ENCODE measurements around the gene ERI3. TPM values are rescaled to one million over a fixed set of nuclear protein-coding genes. Genes with fewer than 3 reads are reported as not detected.
A peak's percentile ranks its signal among the peaks of the same experiment; 100 is the strongest.
"Not testable (repeated sequence)": the region's sequence is repeated elsewhere in the genome, so short reads cannot be mapped to it uniquely, and the experiment has no call there.

Gene ERI3
- total RNA-seq, 2 experiments from 2014 or later = 35.7 to 37.0 TPM

DNA sequence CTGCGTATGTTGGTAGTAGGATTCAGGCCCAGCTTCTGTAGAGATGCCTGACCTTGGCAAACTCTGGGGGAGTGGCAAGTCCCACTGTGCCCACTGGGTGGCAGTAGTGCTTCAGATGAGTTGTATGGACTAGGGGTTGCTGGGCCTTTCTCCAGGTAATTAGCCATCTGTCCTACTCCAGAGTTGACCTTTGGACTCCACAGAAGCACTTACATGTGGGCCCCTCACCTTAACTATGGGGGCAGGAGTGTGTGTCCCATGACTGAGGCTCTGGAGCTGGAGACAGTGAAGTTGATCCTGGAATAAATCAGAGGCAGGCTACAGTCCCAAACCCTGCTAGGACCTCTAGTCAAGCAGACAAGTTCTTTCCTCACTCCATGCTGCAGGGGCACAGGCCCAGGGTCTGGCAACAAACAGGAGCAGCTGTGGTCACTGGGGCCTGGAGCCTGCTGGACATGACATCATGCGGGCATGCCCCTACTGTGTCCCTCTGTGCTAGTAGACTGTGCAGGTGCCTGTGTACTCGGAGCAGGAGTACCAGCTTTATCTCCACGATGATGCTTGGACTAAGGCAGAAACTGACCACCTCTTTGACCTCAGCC, 137.1 kb downstream of the ERI3 start:
- Mint-ChIP-seq H3K27me3 (no peaks in the 10 kb centered on the region), H3K27ac (no peak overlapping the region), H3K9me3 (no peaks in the 10 kb centered on the region), H3K4me1 (ENCODE audit: low read depth) (peaks cover 24% of the 10 kb centered on the region), H3K36me3 (peaks cover 26% of the 10 kb centered on the region), H3K4me3 (no peak overlapping the region)
- intact Hi-C loops (cut with micrococcal nuclease) = loop anchor here (1.0 kb wide), 2 partner anchors 100 to 377 kb away; no protein-coding TSS in a partner anchor
- DNase-seq = peak; percentile 84
- ChIA-PET CTCF (interaction anchor here (0.6 to 4.6 kb wide), 38 partner anchors 8 to 456 kb away, joined by 3 to 52 read pairs (median 4); partner anchors contain the start of gene TMEM53), POLR2A (interaction anchor here (0.7 to 0.9 kb wide), 2 partner anchors 136 to 414 kb away, joined by 3 read pairs; no protein-coding TSS in a partner anchor)

DNA sequence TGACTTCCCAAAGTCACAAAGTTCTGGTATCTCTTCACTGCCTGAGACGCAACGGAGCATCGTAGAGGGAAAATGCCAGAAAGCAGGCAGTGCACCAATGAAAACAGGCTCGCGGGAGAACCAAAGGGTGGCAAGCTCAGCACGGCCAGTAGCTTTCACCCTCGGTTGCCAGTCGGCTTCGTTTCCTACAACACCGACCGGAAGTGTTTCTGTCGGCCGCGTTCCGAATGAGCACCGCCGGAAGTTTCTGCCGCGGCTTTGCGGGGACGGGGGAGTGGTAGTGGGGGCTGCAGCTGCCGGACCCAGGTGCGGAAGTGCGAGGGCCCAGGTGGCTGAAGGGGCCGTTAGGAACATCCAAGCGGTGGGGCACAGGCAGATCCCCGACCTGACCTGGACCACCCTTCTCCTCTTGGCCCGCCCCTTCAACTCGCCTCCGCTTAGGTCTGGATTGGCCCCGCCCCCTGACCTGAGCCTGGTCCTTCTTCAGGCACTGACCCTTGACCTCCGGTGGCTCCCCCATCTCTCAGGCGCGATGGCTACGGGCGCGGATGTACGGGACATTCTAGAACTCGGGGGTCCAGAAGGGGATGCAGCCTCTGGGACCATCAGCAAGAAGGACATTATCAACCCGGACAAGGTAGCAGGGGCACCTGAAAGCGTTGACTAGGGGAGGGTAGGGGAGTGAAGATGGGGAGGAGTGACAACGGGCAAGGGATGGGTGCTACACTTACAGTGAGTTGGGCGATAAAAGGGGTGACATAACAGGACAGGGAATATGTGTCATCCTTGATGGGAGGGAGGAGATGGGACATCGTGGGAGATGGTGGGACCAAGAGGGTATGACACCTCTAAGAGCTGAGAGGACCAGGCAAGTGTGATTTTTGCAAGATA, 141.6 kb downstream of the ERI3 start, which contains the start of gene DMAP1:
TSS of gene DMAP1 (plus strand) at position 250 of the 891 bp plus-strand sequence. CDS start at position 533, 283 bp downstream.
- CTCF ChIA-PET = interaction anchor here (0.7 to 1.4 kb wide), 5 partner anchors 104 to 439 kb away, joined by 3 to 6 read pairs (median 3); no protein-coding TSS in a partner anchor
- POLR2A ChIA-PET = interaction anchor here (0.6 to 1.4 kb wide), 2 partner anchors 43 to 418 kb away, joined by 3 to 6 read pairs; no protein-coding TSS in a partner anchor
- intact Hi-C loops (cut with micrococcal nuclease) = loop anchor here (2.0 to 5.0 kb wide), 3 partner anchors 141 to 563 kb away; partner anchors contain the start of genes ATP6V0B, DPH2, ERI3 and KDM4A

DNA sequence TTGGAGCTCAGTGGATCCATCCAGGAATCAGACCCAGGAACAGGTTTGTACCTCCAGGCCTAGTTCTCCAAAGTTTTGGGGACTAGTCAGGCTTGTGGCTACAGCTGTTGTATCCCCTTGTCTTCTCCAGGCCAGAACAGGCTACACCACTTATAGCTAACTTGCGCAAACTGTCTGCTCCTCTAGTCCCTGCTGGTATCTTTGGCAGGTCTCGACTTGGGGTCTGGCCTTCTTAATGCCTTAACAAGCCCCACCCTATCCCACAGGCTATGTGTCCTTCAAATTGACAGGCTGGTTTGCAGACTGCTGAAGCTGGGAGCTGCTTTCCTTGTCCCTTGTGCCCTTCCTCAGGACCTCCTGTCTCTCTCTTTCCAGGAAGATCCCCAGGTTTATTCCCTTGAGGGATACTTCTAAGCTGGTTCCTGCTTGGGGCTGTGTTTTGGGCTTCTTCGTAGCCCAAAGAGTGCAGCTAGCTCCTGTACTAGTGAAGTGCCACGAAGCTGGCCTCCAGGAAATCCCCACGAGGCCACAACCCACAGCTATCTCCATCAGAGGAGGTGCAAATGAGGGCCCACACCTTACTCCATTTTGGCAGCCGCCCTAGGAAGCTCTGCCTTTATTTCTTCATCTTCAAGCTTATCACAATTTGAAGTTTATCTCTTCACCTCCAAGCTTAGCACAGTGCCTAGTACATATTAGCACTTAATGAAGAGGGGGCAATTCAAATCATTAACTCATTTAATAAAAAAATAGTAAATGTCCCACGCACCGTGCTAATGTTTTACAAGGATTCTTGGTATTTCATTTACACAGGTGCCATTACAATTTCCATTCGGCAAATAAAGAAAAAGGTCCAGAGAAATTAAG, 142.5 kb downstream of the ERI3 start:
- DNase-seq = peak; percentile 65
- Mint-ChIP-seq H3K9me3 (no peaks in the 10 kb centered on the region), H3K4me1 (ENCODE audit: low read depth) (peaks cover 32% of the 10 kb centered on the region), H3K27me3 (no peaks in the 10 kb centered on the region), H3K27ac (peak overlapping the region; percentile 90), H3K4me3 (peak overlapping the region; percentile 92), H3K36me3 (peaks cover 8% of the 10 kb centered on the region)
- POLR2A ChIA-PET = interaction anchor here (0.6 to 1.4 kb wide), 4 partner anchors 17 to 509 kb away, joined by 3 to 6 read pairs (median 3); no protein-coding TSS in a partner anchor
- intact Hi-C loops (cut with micrococcal nuclease) = loop anchor here (2.0 to 5.0 kb wide), 3 partner anchors 142 to 562 kb away; partner anchors contain the start of genes ATP6V0B, DPH2, ERI3 and KDM4A
- CTCF ChIA-PET = interaction anchor here (0.6 to 1.5 kb wide), 7 partner anchors 9 to 440 kb away, joined by 3 to 6 read pairs (median 3); no protein-coding TSS in a partner anchor

More for the DNA sequence above, 141.6 kb downstream of the ERI3 start, which contains the start of gene DMAP1:
- H3K36me3 Mint-ChIP-seq = peaks cover 11% of the 10 kb centered on the region
- H3K4me1 Mint-ChIP-seq (ENCODE audit: low read depth) = peaks cover 33% of the 10 kb centered on the region
- H3K27ac Mint-ChIP-seq = peak within 1 kb of the TSS; percentile 90
- H3K9me3 Mint-ChIP-seq = no peaks in the 10 kb centered on the region
- peak; percentile 91 for DNase-seq
- peak within 1 kb of the TSS; percentile 92 for H3K4me3 Mint-ChIP-seq
- no peaks in the 10 kb centered on the region for H3K27me3 Mint-ChIP-seq

DNA sequence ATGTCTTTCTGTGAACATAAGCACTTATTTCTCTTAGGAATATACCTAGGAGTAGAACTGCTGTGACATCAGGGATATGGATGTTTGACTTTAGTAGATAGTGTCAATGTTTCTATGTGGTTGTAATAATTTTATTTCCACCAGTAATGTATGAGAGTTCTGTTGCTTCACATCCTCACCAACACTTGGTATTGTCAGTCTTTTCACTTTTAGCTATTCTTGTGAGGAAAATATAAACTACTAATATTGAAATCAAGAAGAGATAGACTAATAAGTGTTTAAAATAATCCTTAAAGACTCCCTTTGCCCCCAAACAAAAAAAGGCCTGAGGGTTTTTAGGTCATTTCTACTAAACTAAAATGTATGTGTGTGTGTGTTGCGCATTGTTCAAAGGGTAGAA, 144.5 kb downstream of the ERI3 start:
- DNase-seq = no peak
- Mint-ChIP-seq H3K4me1 (ENCODE audit: low read depth) (peaks cover 27% of the 10 kb centered on the region), H3K4me3 (no peak overlapping the region), H3K27ac (no peak overlapping the region), H3K36me3 (peaks cover 5% of the 10 kb centered on the region), H3K27me3 (no peaks in the 10 kb centered on the region), H3K9me3 (no peaks in the 10 kb centered on the region)
- POLR2A ChIA-PET = no interaction called here
- CTCF ChIA-PET = interaction anchor here (0.8 kb wide), 1 partner anchor 163 kb away, joined by 3 read pairs; no protein-coding TSS in a partner anchor
- intact Hi-C loops (cut with micrococcal nuclease) = loop anchor here (5.0 kb wide), 1 partner anchor 238 kb away; the partner anchor contains the start of genes ATP6V0B and DPH2

DNA sequence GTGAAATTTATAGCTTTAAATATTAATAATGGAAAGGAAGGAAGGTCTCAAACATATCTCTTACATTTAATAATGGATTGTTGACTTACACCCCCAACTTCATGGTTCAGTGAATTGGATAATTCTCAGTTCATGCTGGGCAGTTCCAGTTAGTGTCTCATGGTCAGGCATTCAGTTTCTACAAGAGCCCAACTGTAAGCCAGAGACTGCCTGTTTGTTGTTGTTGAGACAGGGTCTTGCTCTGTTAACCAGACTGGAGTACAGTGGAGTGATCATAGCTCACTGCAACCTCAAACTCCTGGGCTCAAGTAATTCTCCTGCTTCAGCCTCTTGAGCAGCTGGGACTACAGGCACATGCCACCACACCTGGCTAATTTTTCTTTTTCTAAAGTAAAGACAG, 146.8 kb downstream of the ERI3 start:
- intact Hi-C loops (cut with micrococcal nuclease) = no loop called here
- ChIA-PET CTCF (interaction anchor here (3.3 kb wide), 1 partner anchor 9 kb away, joined by 13 read pairs; no protein-coding TSS in a partner anchor), POLR2A (no interaction called here)
- H3K4me1 Mint-ChIP-seq (ENCODE audit: low read depth) = peaks cover 9% of the 10 kb centered on the region
- no peaks in the 10 kb centered on the region for H3K9me3 Mint-ChIP-seq
- no peaks in the 10 kb centered on the region for H3K36me3 Mint-ChIP-seq
- peaks cover 2% of the 10 kb centered on the region for H3K27me3 Mint-ChIP-seq
- H3K4me3 Mint-ChIP-seq = no peak overlapping the region
- H3K27ac Mint-ChIP-seq = no peak overlapping the region
- DNase-seq = no peak

DNA sequence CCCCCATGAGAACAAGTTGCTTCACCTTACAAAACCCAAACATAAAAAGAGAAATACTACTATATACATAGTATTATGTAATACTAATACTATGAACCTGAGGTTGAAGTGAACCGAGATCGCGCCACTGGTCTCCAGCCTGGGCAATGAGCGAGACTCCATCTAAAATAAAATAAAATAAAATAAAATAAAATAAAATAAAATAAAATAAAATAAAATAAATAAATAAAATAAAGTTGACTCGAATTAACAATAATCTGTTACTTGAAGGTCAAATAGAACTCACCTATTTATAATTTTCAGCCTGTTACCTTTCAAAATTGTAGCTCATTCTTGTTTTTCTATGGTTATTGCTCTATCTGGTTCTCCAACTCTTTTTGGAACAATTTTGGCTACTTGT, 148.5 kb downstream of the ERI3 start:
- H3K9me3 Mint-ChIP-seq; DNase-seq; H3K4me1 Mint-ChIP-seq (ENCODE audit: low read depth); H3K27ac Mint-ChIP-seq; H3K4me3 Mint-ChIP-seq; intact Hi-C loops (cut with micrococcal nuclease); POLR2A ChIA-PET; H3K27me3 Mint-ChIP-seq; H3K36me3 Mint-ChIP-seq: not testable (repeated sequence)
- CTCF ChIA-PET = interaction anchor here (3.3 kb wide), 1 partner anchor 11 kb away, joined by 13 read pairs; no protein-coding TSS in a partner anchor

DNA sequence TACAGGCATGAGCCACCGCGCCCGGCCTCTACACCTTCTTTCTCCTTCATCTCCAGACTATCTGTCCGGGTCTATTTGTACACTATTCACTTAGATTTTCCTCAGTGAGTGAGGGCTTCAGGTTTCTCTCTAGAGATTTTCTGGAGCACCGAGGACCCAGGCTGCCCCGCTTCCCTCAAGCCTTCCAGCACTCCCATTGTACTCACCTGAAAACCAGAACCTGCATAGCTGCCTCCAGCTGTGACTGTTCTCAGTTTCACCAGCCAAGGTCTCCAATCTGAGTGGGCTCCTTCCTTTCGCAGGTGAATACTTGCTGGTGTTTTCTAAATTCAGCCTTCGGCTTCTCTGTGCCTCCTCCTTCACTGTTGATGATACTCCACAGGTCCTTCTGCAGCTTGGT, 154.7 kb downstream of the ERI3 start:
- intact Hi-C loops (cut with micrococcal nuclease) = no loop called here
- CTCF ChIA-PET = interaction anchor here (0.7 kb wide), 1 partner anchor 17 kb away, joined by 3 read pairs; no protein-coding TSS in a partner anchor
- no peak for DNase-seq
- Mint-ChIP-seq H3K27me3 (peaks cover 4% of the 10 kb centered on the region), H3K27ac (no peak overlapping the region), H3K36me3 (no peaks in the 10 kb centered on the region), H3K4me1 (ENCODE audit: low read depth) (no peaks in the 10 kb centered on the region), H3K9me3 (no peaks in the 10 kb centered on the region), H3K4me3 (no peak overlapping the region)
- POLR2A ChIA-PET = no interaction called here

DNA sequence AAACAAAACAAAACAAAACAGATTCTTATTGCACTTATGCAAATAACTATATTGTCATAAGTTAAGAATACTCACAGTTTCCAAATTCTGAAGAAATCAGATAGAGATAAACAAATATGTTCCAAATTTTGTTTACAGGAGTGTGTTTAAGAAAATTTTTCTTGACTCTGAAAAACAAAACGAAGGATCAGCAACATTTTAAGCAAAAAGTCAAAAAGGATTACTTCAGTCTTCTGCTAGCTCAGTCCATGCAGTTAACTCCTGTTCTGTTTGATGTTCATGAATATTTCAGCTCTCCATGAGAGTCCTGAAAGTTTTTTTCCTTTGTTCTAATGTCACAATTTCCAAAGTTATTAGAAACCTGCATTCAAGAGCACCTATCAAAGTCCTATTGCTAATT, 180.4 kb downstream of the ERI3 start:
- Mint-ChIP-seq H3K36me3 (peaks cover 2% of the 10 kb centered on the region), H3K4me3 (no peak overlapping the region), H3K4me1 (ENCODE audit: low read depth) (no peaks in the 10 kb centered on the region), H3K27ac (no peak overlapping the region), H3K9me3 (peaks cover 9% of the 10 kb centered on the region), H3K27me3 (peaks cover 7% of the 10 kb centered on the region)
- DNase-seq = no peak
- intact Hi-C loops (cut with micrococcal nuclease) = no loop called here
- CTCF ChIA-PET = interaction anchor here (1.2 kb wide), 1 partner anchor 21 kb away, joined by 4 read pairs; no protein-coding TSS in a partner anchor
- POLR2A ChIA-PET = no interaction called here

Other genes starting within 250 kb of the ERI3 start
- not detected for gene KLF17, start 236.4 kb downstream of the ERI3 start, total RNA-seq
- gene KLF18, start 213.6 kb downstream of the ERI3 start, total RNA-seq = not detected
- 10 to 100 TPM; 31.1 to 32.8 TPM for gene DMAP1, start 141.8 kb downstream of the ERI3 start, total RNA-seq
- gene RNF220, start 50.0 kb upstream of the ERI3 start, total RNA-seq = 10 to 100 TPM; 73.7 to 74.3 TPM